Pulmonary artery endothelial cell (primary cell): ENCODE measurements around the gene M6PR. TPM values are rescaled to one million over a fixed set of nuclear protein-coding genes. Genes with fewer than 3 reads are reported as not detected.
"Not testable (repeated sequence)": the region's sequence is repeated elsewhere in the genome, so short reads cannot be mapped to it uniquely, and the experiment has no call there.

Experiments
- DNase-seq: peaks from one replicate; pipeline ENCODE4 v3.0.0-alpha.2; 2011; ENCODE audit warnings: low read depth, low spot score
- total RNA-seq: library from RNA; depleted of rRNA; stranded (reverse); fragments of >200 nt; gene quantifications from 2 replicates; pipeline ENCODE4 v1.2.3, GENCODE V29; 2014

The M6PR gene
- total RNA-seq, 1 donor from 2014 or later, result 189 TPM

- DNase-seq, result no peak
Observed at GRCh38 chr12:8913702-8914032, 35.8 kb downstream of the M6PR start.

GRCh38 chr12:8912914-8913313 lies 36.5 kb downstream of the M6PR start:
- no peak for DNase-seq

GRCh38 chr12:8911606-8912268 lies 37.7 kb downstream of the M6PR start:
- no peak for DNase-seq

- DNase-seq, result no peak
Observed at GRCh38 chr12:8909752-8910151, 39.7 kb downstream of the M6PR start.

GRCh38 chr12:8907513-8907912 lies 41.9 kb downstream of the M6PR start:
- DNase-seq, result no peak

GRCh38 chr12:8906266-8907180 lies 42.9 kb downstream of the M6PR start:
- no peak for DNase-seq

- no peak for DNase-seq
Observed at GRCh38 chr12:8905546-8905945, 43.9 kb downstream of the M6PR start.

- no peak for DNase-seq
Observed at GRCh38 chr12:8904665-8905064, 44.8 kb downstream of the M6PR start.

GRCh38 chr12:8903646-8904045 lies 45.8 kb downstream of the M6PR start:
- no peak for DNase-seq

GRCh38 chr12:8902703-8903102 lies 46.7 kb downstream of the M6PR start:
- DNase-seq, result not testable (repeated sequence)

GRCh38 chr12:8899830-8900229 lies 49.6 kb downstream of the M6PR start:
- no peak for DNase-seq

GRCh38 chr12:8897081-8897480 lies 52.4 kb downstream of the M6PR start:
- no peak for DNase-seq

GRCh38 chr12:8894986-8895385 lies 54.5 kb downstream of the M6PR start:
- DNase-seq, result no peak

GRCh38 chr12:8894378-8894777 lies 55.1 kb downstream of the M6PR start:
- no peak for DNase-seq

- DNase-seq, result no peak
Observed at GRCh38 chr12:8891976-8892375, 57.5 kb downstream of the M6PR start.

Other genes with a start within 250 kb of the M6PR start
- 0.18 TPM in 1 of 2 replicates, not detected in the other for gene A2ML1, start 127.0 kb downstream of the M6PR start, total RNA-seq
- gene PHC1, start 35.1 kb downstream of the M6PR start, total RNA-seq, result 17.5 and 17.7 TPM in 2 replicates
- 7.9 and 10.0 TPM in 2 replicates for gene KLRG1, start 39.9 kb upstream of the M6PR start, total RNA-seq
- gene A2M, start 166.3 kb upstream of the M6PR start, total RNA-seq, result 0.63 and 1.4 TPM in 2 replicates